GM18951 (cell line): Measurements from ENCODE around the gene KCNS1.

Experiments used
- POLR2A ChIP-seq: IDR thresholded peaks from 4 replicates; pipeline ENCODE4 v1.6.1; 2011; ENCODE audit warnings: mild to moderate bottlenecking; ENCODE audit not compliant: insufficient read length, insufficient read depth; ENCODE audit errors: extremely low read depth
- in situ Hi-C: fragments of 300-500 bp; cut with MboI; formaldehyde crosslinking; loops from one replicate; pipeline ENCODE4 v1.12.0; 2022; ENCODE audit warnings: low sequenced_read_pairs, mixed read lengths, inconsistent platforms; ENCODE audit not compliant: unreplicated experiment

The KCNS1 gene

DNA sequence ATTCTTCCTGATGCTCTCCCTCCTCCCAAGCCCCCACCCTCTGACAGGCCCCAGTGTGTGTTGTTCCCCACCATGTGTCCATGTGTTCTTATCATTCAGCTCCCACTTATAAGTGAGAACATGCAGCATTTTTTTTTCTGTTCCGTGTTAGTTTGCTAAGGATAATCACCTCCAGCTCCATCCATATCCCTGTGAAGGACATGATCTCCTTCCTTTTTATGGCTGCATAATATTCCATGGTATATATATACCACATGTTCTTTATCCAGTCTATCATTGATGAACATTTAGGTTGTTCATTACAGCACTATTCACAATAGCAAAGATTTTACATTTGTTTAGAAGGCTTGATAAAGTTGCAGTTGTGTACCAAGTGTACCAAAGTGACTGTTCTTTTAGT, 57.9 kb downstream of the KCNS1 start:
- in situ Hi-C loops: no loop called here
- no peak for TF ChIP-seq POLR2A
